ENCODE results near the gene BTF3L4.

DNA sequence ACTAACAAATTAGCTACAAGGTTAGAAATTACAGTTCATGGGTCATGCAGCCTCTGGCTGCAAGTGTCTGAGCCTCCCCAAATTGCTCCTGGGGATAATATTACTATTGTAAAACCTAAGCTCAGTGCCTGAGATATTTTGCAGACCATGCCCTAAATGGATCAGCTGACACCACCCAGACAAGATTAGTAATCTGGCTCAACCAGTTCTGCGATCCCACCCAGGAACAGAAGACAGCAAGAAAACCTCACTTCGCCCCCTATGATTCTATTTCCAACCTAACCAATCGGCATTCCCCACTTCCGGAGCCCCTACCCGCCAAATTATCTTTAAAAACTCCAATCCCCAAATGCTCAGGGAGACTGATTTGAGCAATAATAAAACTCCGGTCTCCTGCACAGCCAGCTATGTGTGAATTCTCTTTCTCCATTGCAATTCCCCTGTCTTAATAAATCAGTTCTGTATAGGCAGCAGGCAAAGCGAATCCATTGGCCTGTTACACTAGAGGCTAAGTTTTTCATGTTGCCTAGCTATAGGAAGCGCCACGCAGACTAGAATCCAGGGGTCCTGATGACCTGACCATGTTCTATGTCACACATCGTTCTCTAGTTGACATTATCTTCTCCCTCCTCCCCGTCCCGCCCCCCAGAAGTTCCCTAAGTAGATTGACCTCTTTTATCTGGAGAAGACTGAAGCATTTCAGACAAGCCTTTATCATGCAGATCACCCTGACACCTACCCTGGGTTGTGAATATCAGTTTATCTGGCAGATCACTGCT, 63.4 kb downstream of the BTF3L4 start:
- TF ChIP-seq, protein P1, sequence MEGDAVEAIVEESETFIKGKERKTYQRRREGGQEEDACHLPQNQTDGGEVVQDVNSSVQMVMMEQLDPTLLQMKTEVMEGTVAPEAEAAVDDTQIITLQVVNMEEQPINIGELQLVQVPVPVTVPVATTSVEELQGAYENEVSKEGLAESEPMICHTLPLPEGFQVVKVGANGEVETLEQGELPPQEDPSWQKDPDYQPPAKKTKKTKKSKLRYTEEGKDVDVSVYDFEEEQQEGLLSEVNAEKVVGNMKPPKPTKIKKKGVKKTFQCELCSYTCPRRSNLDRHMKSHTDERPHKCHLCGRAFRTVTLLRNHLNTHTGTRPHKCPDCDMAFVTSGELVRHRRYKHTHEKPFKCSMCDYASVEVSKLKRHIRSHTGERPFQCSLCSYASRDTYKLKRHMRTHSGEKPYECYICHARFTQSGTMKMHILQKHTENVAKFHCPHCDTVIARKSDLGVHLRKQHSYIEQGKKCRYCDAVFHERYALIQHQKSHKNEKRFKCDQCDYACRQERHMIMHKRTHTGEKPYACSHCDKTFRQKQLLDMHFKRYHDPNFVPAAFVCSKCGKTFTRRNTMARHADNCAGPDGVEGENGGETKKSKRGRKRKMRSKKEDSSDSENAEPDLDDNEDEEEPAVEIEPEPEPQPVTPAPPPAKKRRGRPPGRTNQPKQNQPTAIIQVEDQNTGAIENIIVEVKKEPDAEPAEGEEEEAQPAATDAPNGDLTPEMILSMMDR (IDR thresholded peaks at IDR 0.05; ENCODE audit: low read depth, low read length) = no peak
- no peak for TF ChIP-seq POLR2A (IDR thresholded peaks at IDR 0.05; ENCODE audit: extremely low read depth, insufficient read length)
